GM20431 (cell line): Measurements from ENCODE around the gene POU5F1.

ENCODE experiments used
- in situ Hi-C: fragments of 300-500 bp; cut with MseI, MboI; formaldehyde crosslinking; loops from one replicate; pipeline ENCODE4 v1.15.0; 2020; ENCODE audit warnings: low sequenced_read_pairs; ENCODE audit not compliant: unreplicated experiment

POU5F1 gene

GRCh38 chr6:31145386-31145785 lies 25.1 kb downstream of the POU5F1 start:
- in situ Hi-C loops, result no loop called here

- in situ Hi-C loops, result no loop called here
Measured at GRCh38 chr6:31144970-31145340, 25.5 kb downstream of the POU5F1 start.

GRCh38 chr6:31144296-31144969 lies 26.0 kb downstream of the POU5F1 start:
- in situ Hi-C loops, result no loop called here

GRCh38 chr6:31143148-31143547 lies 27.3 kb downstream of the POU5F1 start:
- in situ Hi-C loops, result no loop called here

- in situ Hi-C loops, result no loop called here
Measured at GRCh38 chr6:31142361-31142761, 28.1 kb downstream of the POU5F1 start.

- in situ Hi-C loops, result no loop called here
Measured at GRCh38 chr6:31140643-31141042, 29.8 kb downstream of the POU5F1 start.

GRCh38 chr6:31139599-31139998 lies 30.9 kb downstream of the POU5F1 start:
- in situ Hi-C loops, result loop anchor here (10.0 kb wide), 2 partner anchors 55 to 225 kb away; no protein-coding TSS in a partner anchor

- in situ Hi-C loops, result loop anchor here (10.0 kb wide), 2 partner anchors 56 to 226 kb away; no protein-coding TSS in a partner anchor
Measured at GRCh38 chr6:31138982-31139381, 31.5 kb downstream of the POU5F1 start, which contains the start of gene PSORS1C2. Gene PSORS1C2 (minus strand): TSS chr6:31139066. CDS start chr6:31139026, 40 bp downstream.

GRCh38 chr6:31135710-31136109 lies 34.8 kb downstream of the POU5F1 start:
- in situ Hi-C loops, result loop anchor here (10.0 kb wide), 2 partner anchors 59 to 229 kb away; no protein-coding TSS in a partner anchor

- in situ Hi-C loops, result loop anchor here (10.0 kb wide), 2 partner anchors 62 to 232 kb away; no protein-coding TSS in a partner anchor
Measured at GRCh38 chr6:31132806-31133205, 37.7 kb downstream of the POU5F1 start.

- in situ Hi-C loops, result loop anchor here (10.0 kb wide), 2 partner anchors 63 to 233 kb away; no protein-coding TSS in a partner anchor
Measured at GRCh38 chr6:31131595-31131994, 38.9 kb downstream of the POU5F1 start.

- in situ Hi-C loops, result loop anchor here (10.0 kb wide), 2 partner anchors 64 to 234 kb away; no protein-coding TSS in a partner anchor
Measured at GRCh38 chr6:31130751-31131150, 39.7 kb downstream of the POU5F1 start.

GRCh38 chr6:31129130-31129529 lies 41.4 kb downstream of the POU5F1 start:
- in situ Hi-C loops, result no loop called here

- in situ Hi-C loops, result no loop called here
Measured at GRCh38 chr6:31128093-31128676, 42.3 kb downstream of the POU5F1 start.

- in situ Hi-C loops, result no loop called here
Measured at GRCh38 chr6:31126396-31127175, 43.9 kb downstream of the POU5F1 start.

GRCh38 chr6:31125586-31126363 lies 44.7 kb downstream of the POU5F1 start:
- in situ Hi-C loops, result no loop called here

GRCh38 chr6:31125162-31125561 lies 45.3 kb downstream of the POU5F1 start:
- in situ Hi-C loops, result no loop called here

GRCh38 chr6:31122791-31123706 lies 47.4 kb downstream of the POU5F1 start:
- in situ Hi-C loops, result no loop called here
